Breast epithelium (tissue), 3 donors: ENCODE data around the gene HOXD12.

Source experiments
- CTCF ChIP-seq, 3 donors: fragments of 450-650 bp; IDR thresholded peaks; one replicate each; pipeline ENCODE4 v1.5.1; 2016 to 2017; ENCODE audit warnings: antibody characterized with exemption in 3 of 3, mild to moderate bottlenecking in 3 of 3, moderate library complexity in 3 of 3
- POLR2A ChIP-seq: fragments of 450-650 bp; IDR thresholded peaks from one replicate; pipeline ENCODE4 v1.6.1; 2016; ENCODE audit warnings: antibody characterized with exemption, mild to moderate bottlenecking, moderate library complexity
- POLR2AphosphoS5 ChIP-seq, 3 donors: sonication (generic); formaldehyde crosslinking; IDR thresholded peaks; one replicate each; pipeline ENCODE4 v1.6.1; 2017; ENCODE audit warnings: antibody characterized with exemption in 3 of 3

- no peak for TF ChIP-seq CTCF (IDR thresholded peaks at IDR 0.05)
- TF ChIP-seq POLR2A, result no peak
- no peak for TF ChIP-seq POLR2AphosphoS5 (IDR thresholded peaks at IDR 0.05)
Measured at GRCh38 chr2:176093145-176093897, 6.3 kb upstream of the HOXD12 start.
